ENCODE measurements around the gene ARID1B. TPM values are rescaled to one million over a fixed set of nuclear protein-coding genes. Genes with fewer than 3 reads are reported as not detected.

The ARID1B gene
- total and polyA plus RNA-seq, 2 donors (not counting 1 experiment from before 2014, with no cell fraction given): 47.2 to 280 TPM

DNA sequence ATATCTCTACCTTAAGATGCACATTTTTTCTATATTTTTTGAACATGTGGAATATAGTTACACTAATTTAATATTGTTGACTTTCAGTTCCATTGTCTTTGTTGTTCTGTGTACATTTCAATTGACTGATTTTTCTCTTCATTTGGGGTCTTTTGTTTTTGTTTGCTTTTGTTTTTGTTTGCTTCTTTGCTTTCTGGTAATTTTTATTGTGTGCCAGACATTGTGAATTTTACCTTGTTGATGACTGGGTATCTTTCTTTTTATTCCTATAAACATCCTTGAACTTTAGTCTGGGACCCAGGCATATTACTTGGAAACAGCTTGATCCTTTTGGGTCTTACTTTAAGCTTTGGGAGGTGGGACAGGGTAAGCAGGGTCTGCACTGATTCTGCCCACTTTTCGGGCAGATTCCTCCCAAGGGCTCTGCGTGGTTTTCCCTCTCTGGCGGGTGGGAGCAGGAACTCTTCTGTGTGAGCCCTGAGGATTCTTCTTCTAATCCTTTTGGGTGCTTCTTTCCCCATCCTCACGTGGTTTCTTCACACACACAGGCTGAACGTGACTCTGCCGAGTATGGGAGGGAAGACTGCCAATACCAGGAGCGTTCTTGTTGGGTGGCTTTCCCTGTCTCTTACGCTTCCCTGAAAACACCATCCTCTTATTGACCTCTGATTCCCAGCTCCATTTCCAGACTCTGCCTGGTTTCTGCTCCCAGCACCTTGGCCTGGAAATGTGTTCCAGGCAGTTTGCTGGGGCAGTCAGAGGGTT is 200.5 kb downstream of the ARID1B start:
- H3K4me2 ChIP-seq (replicated peaks; ENCODE audit: low read depth, low read length, poor library complexity, severe bottlenecking): peak overlapping the region; percentile 17
- 72% methylated on average over 2 of the region's 8 CpGs for WGBS (ENCODE audit: insufficient coverage)
- Mint-ChIP-seq H3K27me3 (no peaks in the 10 kb centered on the region), H3K9me3 (ENCODE audit: insufficient read depth) (no peaks in the 10 kb centered on the region), H3K4me1 (peaks cover 89% of the 10 kb centered on the region), H3K27ac (peak overlapping the region; percentile 47), H3K4me3 (peak overlapping the region; percentile 17)
- H3K4me3 ChIP-seq (ENCODE audit: control extremely low read depth in 1 of 5, extremely low read depth in 1 of 5, insufficient read depth in 1 of 5, low read depth in 2 of 5, low read length in 4 of 5): no peak overlapping the region
- TF ChIP-seq, protein P1, sequence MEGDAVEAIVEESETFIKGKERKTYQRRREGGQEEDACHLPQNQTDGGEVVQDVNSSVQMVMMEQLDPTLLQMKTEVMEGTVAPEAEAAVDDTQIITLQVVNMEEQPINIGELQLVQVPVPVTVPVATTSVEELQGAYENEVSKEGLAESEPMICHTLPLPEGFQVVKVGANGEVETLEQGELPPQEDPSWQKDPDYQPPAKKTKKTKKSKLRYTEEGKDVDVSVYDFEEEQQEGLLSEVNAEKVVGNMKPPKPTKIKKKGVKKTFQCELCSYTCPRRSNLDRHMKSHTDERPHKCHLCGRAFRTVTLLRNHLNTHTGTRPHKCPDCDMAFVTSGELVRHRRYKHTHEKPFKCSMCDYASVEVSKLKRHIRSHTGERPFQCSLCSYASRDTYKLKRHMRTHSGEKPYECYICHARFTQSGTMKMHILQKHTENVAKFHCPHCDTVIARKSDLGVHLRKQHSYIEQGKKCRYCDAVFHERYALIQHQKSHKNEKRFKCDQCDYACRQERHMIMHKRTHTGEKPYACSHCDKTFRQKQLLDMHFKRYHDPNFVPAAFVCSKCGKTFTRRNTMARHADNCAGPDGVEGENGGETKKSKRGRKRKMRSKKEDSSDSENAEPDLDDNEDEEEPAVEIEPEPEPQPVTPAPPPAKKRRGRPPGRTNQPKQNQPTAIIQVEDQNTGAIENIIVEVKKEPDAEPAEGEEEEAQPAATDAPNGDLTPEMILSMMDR (IDR thresholded peaks at IDR 0.05): no peak
- TF ChIP-seq EZH2 (IDR thresholded peaks at IDR 0.05; ENCODE audit: borderline replicate concordance, insufficient read depth, low read depth, low read length, poor library complexity, severe bottlenecking): no peak
- peaks cover 0 to 2% of the 10 kb centered on the region in 2 experiments for H3K36me3 ChIP-seq (replicated peaks in 1 of 2; ENCODE audit: control extremely low read depth in 1 of 2, control insufficient read depth in 1 of 2, extremely low read depth in 1 of 2, insufficient read depth in 2 of 2, low read length in 1 of 2)
- no peak overlapping the region for H2AFZ ChIP-seq (ENCODE audit: insufficient read depth, low read depth, low read length, poor library complexity, severe bottlenecking)
- peaks cover 68% of the 10 kb centered on the region for H4K20me1 ChIP-seq (ENCODE audit: control insufficient read depth, insufficient read depth, low read length, poor library complexity, severe bottlenecking)
- H3K27ac ChIP-seq (ENCODE audit: low read length in 2 of 2): no peak overlapping the region
- no peaks in the 10 kb centered on the region for H3K9me3 ChIP-seq (ENCODE audit: control extremely low read depth in 1 of 3, control insufficient read depth in 2 of 3, insufficient read depth in 1 of 3, low read length in 2 of 3)
- ATAC-seq (ENCODE audit: low read depth) (no peak), DNase-seq (no peak)
- intact Hi-C loops (cut with micrococcal nuclease): loop anchor here (5.0 kb wide), 1 partner anchor 40 kb away; no protein-coding TSS in a partner anchor
- ChIA-PET CTCF (no interaction called here), POLR2A (interaction anchor here (0.6 kb wide), 1 partner anchor 1944 kb away, joined by 4 read pairs; no protein-coding TSS in a partner anchor)
- no peaks in the 10 kb centered on the region for H3K27me3 ChIP-seq (replicated peaks in 1 of 4; ENCODE audit: control extremely low read depth in 1 of 4, control insufficient read depth in 3 of 4, insufficient read depth in 4 of 4, low read length in 3 of 4)
- H3K79me2 ChIP-seq (ENCODE audit: control insufficient read depth, insufficient read depth, low read length): peaks cover 100% of the 10 kb centered on the region
- H3K9ac ChIP-seq (ENCODE audit: low read length): no peak overlapping the region
- peaks cover 48 to 76% of the 10 kb centered on the region in 2 donors for H3K4me1 ChIP-seq (ENCODE audit: control insufficient read depth in 2 of 2, insufficient read depth in 2 of 2, low read length in 2 of 2)

DNA sequence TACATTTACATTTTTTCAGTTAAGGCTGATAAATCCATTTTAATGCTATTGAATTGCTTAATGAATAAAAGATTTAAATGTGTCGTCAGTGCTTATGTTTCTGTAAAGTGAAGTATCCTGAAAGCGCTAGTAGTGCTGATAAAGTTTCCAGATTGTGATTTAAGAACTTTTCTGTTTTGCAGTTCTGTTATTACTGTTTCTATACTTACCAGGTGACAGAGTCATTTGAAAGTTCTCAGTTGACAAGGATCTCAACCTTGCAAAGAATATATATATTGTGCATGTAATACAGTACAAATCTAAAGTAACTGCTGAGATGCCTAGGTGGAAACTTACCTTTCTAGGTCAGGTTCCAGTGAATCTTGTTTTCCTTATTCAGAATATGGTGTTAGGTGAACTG is 201.8 kb downstream of the ARID1B start:
- ATAC-seq (ENCODE audit: low read depth) (no peak), DNase-seq (no peak)
- Histone ChIP-seq H3K9ac (ENCODE audit: low read length) (no peak overlapping the region), H3K27ac (ENCODE audit: low read length in 2 of 2) (no peak overlapping the region), H3K9me3 (ENCODE audit: control extremely low read depth in 1 of 3, control insufficient read depth in 2 of 3, insufficient read depth in 1 of 3, low read length in 2 of 3) (no peaks in the 10 kb centered on the region), H3K27me3 (replicated peaks in 1 of 4; ENCODE audit: control extremely low read depth in 1 of 4, control insufficient read depth in 3 of 4, insufficient read depth in 4 of 4, low read length in 3 of 4) (no peaks in the 10 kb centered on the region), H3K4me1 (ENCODE audit: control insufficient read depth in 2 of 2, insufficient read depth in 2 of 2, low read length in 2 of 2) (peaks cover 59 to 78% of the 10 kb centered on the region in 2 donors), H3K4me3 (ENCODE audit: control extremely low read depth in 1 of 5, extremely low read depth in 1 of 5, insufficient read depth in 1 of 5, low read depth in 2 of 5, low read length in 4 of 5) (no peak overlapping the region), H2AFZ (ENCODE audit: insufficient read depth, low read depth, low read length, poor library complexity, severe bottlenecking) (no peak overlapping the region), H4K20me1 (ENCODE audit: control insufficient read depth, insufficient read depth, low read length, poor library complexity, severe bottlenecking) (peaks cover 74% of the 10 kb centered on the region), H3K36me3 (replicated peaks in 1 of 2; ENCODE audit: control extremely low read depth in 1 of 2, control insufficient read depth in 1 of 2, extremely low read depth in 1 of 2, insufficient read depth in 2 of 2, low read length in 1 of 2) (peaks cover 0 to 2% of the 10 kb centered on the region in 2 experiments), H3K4me2 (replicated peaks; ENCODE audit: low read depth, low read length, poor library complexity, severe bottlenecking) (no peak overlapping the region), H3K79me2 (ENCODE audit: control insufficient read depth, insufficient read depth, low read length) (peaks cover 100% of the 10 kb centered on the region)
- Mint-ChIP-seq H3K27me3 (no peaks in the 10 kb centered on the region), H3K4me1 (peaks cover 88% of the 10 kb centered on the region), H3K9me3 (ENCODE audit: insufficient read depth) (no peaks in the 10 kb centered on the region), H3K27ac (peak overlapping the region; percentile 32), H3K4me3 (peak overlapping the region; percentile 40)
- no peak for TF ChIP-seq EZH2 (IDR thresholded peaks at IDR 0.05; ENCODE audit: borderline replicate concordance, insufficient read depth, low read depth, low read length, poor library complexity, severe bottlenecking)
- TF ChIP-seq, protein P1 (IDR thresholded peaks at IDR 0.05): no peak
- CTCF ChIA-PET: no interaction called here
- intact Hi-C loops (cut with micrococcal nuclease): loop anchor here (5.0 kb wide), 1 partner anchor 38 kb away; no protein-coding TSS in a partner anchor
- POLR2A ChIA-PET: interaction anchor here (0.8 kb wide), 1 partner anchor 11 kb away, joined by 5 read pairs; no protein-coding TSS in a partner anchor
- 80% methylated on average over 1 of the region's 2 CpGs for WGBS (ENCODE audit: insufficient coverage)
